WTC11 (cell line): Measurements from ENCODE around the gene ZDHHC11. TPM values are rescaled to one million over a fixed set of nuclear protein-coding genes. Genes with fewer than 3 reads are reported as not detected.

Experiments used
- ATAC-seq: fragments of 200-7000 bp; cut with Tn5 transposase; 2 replicates; pipeline ENCODE4 v1.10.0; 2021; ENCODE audit warnings: mild to moderate bottlenecking, moderate library complexity
- CTCF ChIA-PET: fragments of 300-600 bp; sonication (Branson Sonifier 250); formaldehyde crosslinking; loops from one replicate; lab custom pipeline; 2021; ENCODE audit warnings: antibody characterized with exemption; lab: Charles Lee
- POLR2A ChIA-PET: fragments of 350-600 bp; sonication (Branson Sonifier 250); formaldehyde crosslinking; loops from one replicate; lab custom pipeline; 2021; ENCODE audit warnings: antibody characterized with exemption; lab: Charles Lee
- DNase-seq: peaks from one replicate; pipeline ENCODE4 v3.0.0; 2021; ENCODE audit warnings: low spot score
- H3K27ac Mint-ChIP-seq: 2 replicates; pipeline ENCODE4 v1.8.0; 2021; ENCODE audit warnings: mixed read lengths
- H3K27me3 Mint-ChIP-seq: 2 replicates; pipeline ENCODE4 v1.8.0; 2021; ENCODE audit warnings: low read depth, mild to moderate bottlenecking, moderate library complexity, mixed read lengths
- H3K36me3 Mint-ChIP-seq: 2 replicates; pipeline ENCODE4 v1.8.0; 2021; ENCODE audit warnings: mixed read lengths
- H3K4me1 Mint-ChIP-seq: 2 replicates; pipeline ENCODE4 v1.8.0; 2022; ENCODE audit warnings: mixed read lengths
- H3K4me3 Mint-ChIP-seq: 2 replicates; pipeline ENCODE4 v1.8.0; 2021; ENCODE audit warnings: mild to moderate bottlenecking, moderate library complexity, mixed read lengths
- H3K9me3 Mint-ChIP-seq: 2 replicates; pipeline ENCODE4 v1.8.0; 2021; ENCODE audit warnings: mixed read lengths
- E2F1 ChIP-seq: sonication (generic); formaldehyde crosslinking; IDR thresholded peaks from 2 replicates; pipeline ENCODE4 v1.8.0; 2022; ENCODE audit warnings: mild to moderate bottlenecking, missing genetic modification reagents
- EMX1 ChIP-seq: fragments of 250-450 bp; sonication (Bioruptor Pico); IDR thresholded peaks from 2 replicates; pipeline ENCODE4 v1.8.0; 2021; ENCODE audit warnings: mild to moderate bottlenecking
- ERG ChIP-seq: fragments of 250-450 bp; sonication (Bioruptor Pico); IDR thresholded peaks from 2 replicates; pipeline ENCODE4 v1.8.0; 2021; ENCODE audit warnings: mild to moderate bottlenecking
- FOXJ3 ChIP-seq: sonication (generic); formaldehyde crosslinking; IDR thresholded peaks from 2 replicates; pipeline ENCODE4 v1.9.0; 2021; ENCODE audit warnings: missing genetic modification reagents, mild to moderate bottlenecking, borderline replicate concordance
- FOXK1 ChIP-seq: sonication (generic); formaldehyde crosslinking; IDR thresholded peaks from 2 replicates; pipeline ENCODE4 v1.8.0; 2022; ENCODE audit warnings: mild to moderate bottlenecking, moderate library complexity, missing genetic modification reagents
- GTF2I ChIP-seq: fragments of 250-450 bp; sonication (Bioruptor Pico); conservative IDR thresholded peaks from 2 replicates; pipeline ENCODE4 v1.4.0; 2021; ENCODE audit warnings: mild to moderate bottlenecking
- JUN ChIP-seq: sonication (generic); formaldehyde crosslinking; IDR thresholded peaks from 2 replicates; pipeline ENCODE4 v1.8.0; 2023; ENCODE audit warnings: mild to moderate bottlenecking, missing genetic modification reagents
- MAX ChIP-seq: sonication (generic); formaldehyde crosslinking; IDR thresholded peaks from 2 replicates; pipeline ENCODE4 v1.8.0; 2022; ENCODE audit warnings: mild to moderate bottlenecking, missing genetic modification reagents
- MLX ChIP-seq: sonication (generic); formaldehyde crosslinking; IDR thresholded peaks from 2 replicates; pipeline ENCODE4 v1.8.1; 2023; ENCODE audit warnings: mild to moderate bottlenecking, missing genetic modification reagents, moderate library complexity
- NFATC4 ChIP-seq: fragments of 250-450 bp; sonication (Bioruptor Pico); IDR thresholded peaks from 2 replicates; pipeline ENCODE4 v1.9.0; 2021; ENCODE audit warnings: mild to moderate bottlenecking
- NFE2L1 ChIP-seq: sonication (generic); formaldehyde crosslinking; IDR thresholded peaks from 2 replicates; pipeline ENCODE4 v1.8.1; 2023; ENCODE audit warnings: missing genetic modification reagents
- NFYB ChIP-seq: sonication (generic); formaldehyde crosslinking; conservative IDR thresholded peaks from 2 replicates; pipeline ENCODE4 v1.8.0; 2022; ENCODE audit warnings: low read depth, missing genetic modification reagents
- OVOL2 ChIP-seq: fragments of 250-450 bp; sonication (Bioruptor Pico); IDR thresholded peaks from 2 replicates; pipeline ENCODE4 v1.9.0; 2021; ENCODE audit warnings: mild to moderate bottlenecking, borderline replicate concordance
- PRRX2 ChIP-seq: fragments of 250-450 bp; sonication (Bioruptor Pico); IDR thresholded peaks from 2 replicates; pipeline ENCODE4 v1.8.0; 2021; ENCODE audit warnings: mild to moderate bottlenecking
- RELA ChIP-seq: sonication (generic); formaldehyde crosslinking; IDR thresholded peaks from 2 replicates; pipeline ENCODE4 v1.8.1; 2022; ENCODE audit warnings: missing genetic modification reagents, mild to moderate bottlenecking, borderline replicate concordance
- USF2 ChIP-seq: sonication (generic); formaldehyde crosslinking; IDR thresholded peaks from 2 replicates; pipeline ENCODE4 v1.8.1; 2023; ENCODE audit warnings: mild to moderate bottlenecking, missing genetic modification reagents, moderate library complexity
- ZBTB21 ChIP-seq: sonication (generic); formaldehyde crosslinking; IDR thresholded peaks from 2 replicates; pipeline ENCODE4 v1.8.1; 2023; ENCODE audit warnings: mild to moderate bottlenecking, missing genetic modification reagents, borderline replicate concordance
- ZBTB43 ChIP-seq: sonication (generic); formaldehyde crosslinking; IDR thresholded peaks from 2 replicates; pipeline ENCODE4 v1.8.1; 2023; ENCODE audit warnings: mild to moderate bottlenecking, missing genetic modification reagents
- ZMAT4 ChIP-seq: fragments of 250-450 bp; sonication (Bioruptor Pico); IDR thresholded peaks from 2 replicates; pipeline ENCODE4 v1.9.0; 2021; ENCODE audit warnings: mild to moderate bottlenecking
- ZNF138 ChIP-seq: sonication (generic); formaldehyde crosslinking; conservative IDR thresholded peaks from 2 replicates; pipeline ENCODE4 v1.8.1; 2022; ENCODE audit warnings: mild to moderate bottlenecking, moderate library complexity, missing genetic modification reagents
- ZNF317 ChIP-seq: sonication (generic); formaldehyde crosslinking; IDR thresholded peaks from 2 replicates; pipeline ENCODE4 v1.8.1; 2023; ENCODE audit warnings: low read depth, mild to moderate bottlenecking, moderate library complexity, missing genetic modification reagents, borderline replicate concordance
- ZNF396 ChIP-seq: fragments of 250-450 bp; sonication (Bioruptor Pico); IDR thresholded peaks from 2 replicates; pipeline ENCODE4 v1.8.0; 2021; ENCODE audit warnings: mild to moderate bottlenecking, moderate library complexity, borderline replicate concordance
- ZNF512 ChIP-seq: sonication (generic); formaldehyde crosslinking; IDR thresholded peaks from 2 replicates; pipeline ENCODE4 v1.8.1; 2022; ENCODE audit warnings: missing genetic modification reagents, borderline replicate concordance
- total RNA-seq: library from RNA; stranded (reverse); gene quantifications from 3 replicates; pipeline ENCODE4 v1.2.3, GENCODE V29; 2021

Gene ZDHHC11
- total RNA-seq, 1 experiment from 2014 or later = 21.4 TPM

GRCh38 chr5:893711-894110 lies 42.9 kb upstream of the ZDHHC11 start:
- DNase-seq = no peak
- ATAC-seq = no peak
- CTCF ChIA-PET = interaction anchor here (1.1 to 2.0 kb wide), 4 partner anchors 9 to 487 kb away, joined by 3 to 13 read pairs (median 3); no protein-coding TSS in a partner anchor

GRCh38 chr5:893137-893506 lies 42.3 kb upstream of the ZDHHC11 start:
- Mint-ChIP-seq H3K4me1 (peaks cover 19% of the 10 kb centered on the region), H3K9me3 (no peaks in the 10 kb centered on the region), H3K27me3 (no peaks in the 10 kb centered on the region), H3K36me3 (peaks cover 53% of the 10 kb centered on the region), H3K4me3 (peak overlapping the region; percentile 78), H3K27ac (0 out of 2 replicates have a peak overlapping the region, but pooled peaks have one; percentile 36)
- ATAC-seq (peak; percentile 14), DNase-seq (peak; percentile 28)
- no peak for TF ChIP-seq FOXJ3 (CRISPR knock-in tag)
- TF ChIP-seq E2F1 (CRISPR knock-in tag) = no peak
- TF ChIP-seq USF2 (CRISPR knock-in tag) = no peak
- no peak for TF ChIP-seq RELA (CRISPR knock-in tag)
- TF ChIP-seq GTF2I (CRISPR knock-in tag) = no peak
- no peak for TF ChIP-seq OVOL2 (CRISPR knock-in tag)
- no peak for TF ChIP-seq ZNF138 (CRISPR knock-in tag)
- TF ChIP-seq NFYB (CRISPR knock-in tag) = no peak
- no peak for TF ChIP-seq ZNF512
- no peak for TF ChIP-seq ERG (CRISPR knock-in tag)
- no peak for TF ChIP-seq FOXK1 (CRISPR knock-in tag)
- TF ChIP-seq ZNF317 (CRISPR knock-in tag) = no peak
- TF ChIP-seq JUN (CRISPR knock-in tag) = no peak
- ChIA-PET POLR2A (interaction anchor here (0.6 to 1.6 kb wide), 2 partner anchors 10 to 90 kb away, joined by 3 to 4 read pairs; no protein-coding TSS in a partner anchor), CTCF (interaction anchor here (1.1 to 2.0 kb wide), 9 partner anchors 10 to 487 kb away, joined by 3 to 13 read pairs (median 4); no protein-coding TSS in a partner anchor)

More at GRCh38 chr5:893711-894110, 42.9 kb upstream of the ZDHHC11 start:
- no peak; the same call in 1 of the 2 replicates for TF ChIP-seq MAX (CRISPR knock-in tag)
- no peak for TF ChIP-seq GTF2I (CRISPR knock-in tag)
- TF ChIP-seq NFE2L1 (CRISPR knock-in tag) = no peak
- no peak for TF ChIP-seq ZBTB43 (CRISPR knock-in tag)
- TF ChIP-seq ZMAT4 (CRISPR knock-in tag) = no peak
- no peak for TF ChIP-seq ZBTB21 (CRISPR knock-in tag)
- TF ChIP-seq EMX1 (CRISPR knock-in tag) = no peak
- TF ChIP-seq PRRX2 (CRISPR knock-in tag) = no peak
- no peak for TF ChIP-seq NFATC4
- no peak for TF ChIP-seq ZNF396 (CRISPR knock-in tag)
- TF ChIP-seq MLX (CRISPR knock-in tag) = no peak
- Mint-ChIP-seq H3K4me1 (peaks cover 19% of the 10 kb centered on the region), H3K36me3 (peaks cover 48% of the 10 kb centered on the region), H3K27me3 (no peaks in the 10 kb centered on the region), H3K4me3 (peak overlapping the region; percentile 78), H3K9me3 (no peaks in the 10 kb centered on the region), H3K27ac (peak overlapping the region; percentile 60; the same call in 1 of the 2 replicates)
- POLR2A ChIA-PET = interaction anchor here (0.6 kb wide), 1 partner anchor 91 kb away, joined by 4 read pairs; no protein-coding TSS in a partner anchor
